Gastroesophageal sphincter (tissue), 3 donors: Measurements from ENCODE around the gene SNCB.

Source experiments
- CTCF ChIP-seq, 4 experiments: fragments of 200-600 bp in 2 of 4; fragments of 450-650 bp in 2 of 4; sonication (generic) in 1 of 4; IDR thresholded peaks; one replicate each; pipeline ENCODE4 v1.5.1; 2017 to 2019; ENCODE audit warnings: antibody characterized with exemption in 4 of 4, mild to moderate bottlenecking in 2 of 4, moderate library complexity in 2 of 4
- EP300 ChIP-seq: sonication (generic); formaldehyde crosslinking; IDR thresholded peaks from one replicate; pipeline ENCODE4 v1.6.1; 2017; ENCODE audit warnings: antibody characterized with exemption, mild to moderate bottlenecking
- POLR2A ChIP-seq, 2 donors: fragments of 450-650 bp; IDR thresholded peaks; one replicate each; pipeline ENCODE4 v1.6.1; 2017; ENCODE audit warnings: antibody characterized with exemption in 2 of 2, mild to moderate bottlenecking in 2 of 2, moderate library complexity in 1 of 2
- POLR2AphosphoS5 ChIP-seq: sonication (generic); formaldehyde crosslinking; IDR thresholded peaks from one replicate; pipeline ENCODE4 v1.6.1; 2017; ENCODE audit warnings: antibody characterized with exemption

- TF ChIP-seq CTCF (IDR thresholded peaks at IDR 0.05) (no peak), EP300 (no peak), POLR2A (IDR thresholded peaks at IDR 0.05) (no peak), POLR2AphosphoS5 (no peak)
Observed at GRCh38 chr5:176587398-176587797, 42.9 kb downstream of the SNCB start.
